Adrenal gland (tissue), 5 donors: Measurements from ENCODE around the gene CYP26C1.

Experiments used
- POLR2A ChIP-seq, 2 donors: fragments of 450-650 bp; IDR thresholded peaks; one replicate each; pipeline ENCODE4 v1.6.1; 2017; ENCODE audit warnings: antibody characterized with exemption in 2 of 2, mild to moderate bottlenecking in 2 of 2, moderate library complexity in 1 of 2
- TF ChIP-seq, protein P1 (sequence below), 6 experiments: fragments of 450-650 bp in 4 of 6; fragments of 200-600 bp in 2 of 6; sonication (generic) in 1 of 6; IDR thresholded peaks; 1 replicate in 5 of 6; 2 replicates in 1 of 6; pipeline versions ENCODE4 v1.5.1 to v1.8.0; 2016 to 2021; ENCODE audit warnings: antibody characterized with exemption in 6 of 6, mild to moderate bottlenecking in 2 of 6, moderate library complexity in 1 of 6
- donor health status: DM: no; HTN: no; CAD: no.

- TF ChIP-seq, protein P1, sequence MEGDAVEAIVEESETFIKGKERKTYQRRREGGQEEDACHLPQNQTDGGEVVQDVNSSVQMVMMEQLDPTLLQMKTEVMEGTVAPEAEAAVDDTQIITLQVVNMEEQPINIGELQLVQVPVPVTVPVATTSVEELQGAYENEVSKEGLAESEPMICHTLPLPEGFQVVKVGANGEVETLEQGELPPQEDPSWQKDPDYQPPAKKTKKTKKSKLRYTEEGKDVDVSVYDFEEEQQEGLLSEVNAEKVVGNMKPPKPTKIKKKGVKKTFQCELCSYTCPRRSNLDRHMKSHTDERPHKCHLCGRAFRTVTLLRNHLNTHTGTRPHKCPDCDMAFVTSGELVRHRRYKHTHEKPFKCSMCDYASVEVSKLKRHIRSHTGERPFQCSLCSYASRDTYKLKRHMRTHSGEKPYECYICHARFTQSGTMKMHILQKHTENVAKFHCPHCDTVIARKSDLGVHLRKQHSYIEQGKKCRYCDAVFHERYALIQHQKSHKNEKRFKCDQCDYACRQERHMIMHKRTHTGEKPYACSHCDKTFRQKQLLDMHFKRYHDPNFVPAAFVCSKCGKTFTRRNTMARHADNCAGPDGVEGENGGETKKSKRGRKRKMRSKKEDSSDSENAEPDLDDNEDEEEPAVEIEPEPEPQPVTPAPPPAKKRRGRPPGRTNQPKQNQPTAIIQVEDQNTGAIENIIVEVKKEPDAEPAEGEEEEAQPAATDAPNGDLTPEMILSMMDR (IDR thresholded peaks at IDR 0.05), result no peak
- no peak for TF ChIP-seq POLR2A (IDR thresholded peaks at IDR 0.05)
These were observed 31.7 kb upstream of the CYP26C1 start for GRCh38 chr10:93028883-93029282.
